NCI-H748 (cell line): ENCODE measurements around the gene GEMIN7.
A peak's percentile ranks its signal among the peaks of the same experiment; 100 is the strongest.

Experiments used
- DNase-seq: peaks from one replicate; lab custom pipeline; 2025; ENCODE audit not compliant: unreplicated experiment; lab: John Stamatoyannopoulos, UW

Gene GEMIN7

DNA sequence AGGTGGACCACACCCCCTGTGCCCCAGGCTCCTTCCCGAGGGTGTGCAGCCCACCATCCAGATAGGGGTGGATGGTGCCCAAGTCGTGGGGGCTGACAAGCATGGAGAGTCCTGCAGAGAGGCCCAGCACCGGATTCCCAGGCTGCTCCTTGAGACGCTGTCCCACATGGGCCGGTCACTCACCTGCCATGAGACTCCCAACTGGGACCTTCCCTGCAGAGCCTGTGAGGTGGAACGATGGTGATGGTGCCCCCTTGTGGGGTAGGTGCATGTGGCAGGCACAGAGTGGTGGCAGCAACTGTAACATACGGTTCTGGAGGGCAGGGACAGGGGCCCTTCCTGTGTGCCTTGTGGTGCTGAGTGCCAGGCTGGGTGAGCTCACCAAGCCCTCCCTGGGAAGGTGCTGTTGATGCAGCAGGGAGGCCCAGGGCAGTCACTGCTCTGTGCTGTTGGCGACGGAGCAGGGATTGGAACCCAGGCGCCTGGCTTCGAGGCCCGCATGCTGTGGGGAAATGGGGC is 47.0 kb downstream of the GEMIN7 start:
- DNase-seq = peak; percentile 68

- no peak for DNase-seq
Observed at GRCh38 chr19:45126654-45127053, 47.6 kb downstream of the GEMIN7 start.

DNA sequence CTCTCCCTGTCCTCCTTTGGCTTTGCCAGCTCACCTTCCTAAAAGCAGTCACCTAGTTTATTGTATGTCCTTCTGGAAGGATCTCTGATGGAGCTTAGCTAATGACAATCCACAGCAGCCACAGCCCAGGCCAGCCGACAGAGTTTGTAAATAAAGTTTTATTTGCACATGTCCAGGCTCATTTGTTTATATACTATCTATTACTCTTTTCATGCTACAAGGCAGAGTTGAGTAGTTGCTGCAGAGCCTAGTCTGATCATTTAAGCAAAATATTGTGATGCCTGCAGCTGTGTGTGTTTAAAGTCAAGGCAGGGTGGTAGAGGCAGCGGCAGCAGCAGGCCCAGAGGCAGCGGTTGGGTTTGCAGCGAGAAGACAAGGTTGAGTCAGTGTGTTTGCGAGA is 49.1 kb downstream of the GEMIN7 start:
- DNase-seq = no peak

GRCh38 chr19:45128806-45129205 is 49.7 kb downstream of the GEMIN7 start:
- DNase-seq = no peak

DNA sequence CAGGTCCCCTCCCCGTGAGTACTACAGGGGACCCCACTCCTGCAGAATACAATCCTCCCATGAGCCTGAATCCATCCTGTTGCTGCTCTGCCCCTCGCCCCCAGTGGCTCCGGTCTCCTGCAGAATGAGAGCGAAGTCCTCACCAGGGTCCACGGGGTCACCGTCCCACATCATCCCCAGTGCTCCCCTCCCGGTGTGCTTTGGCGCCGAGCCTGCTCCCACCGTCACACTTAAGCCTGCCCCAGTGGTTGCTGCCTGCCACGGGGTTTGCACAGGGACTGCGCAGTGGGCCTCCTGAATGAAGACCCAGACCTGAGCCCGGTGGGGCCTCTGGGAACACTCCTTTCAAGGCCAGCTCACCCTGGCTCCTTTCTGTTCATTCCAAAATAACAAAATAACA is 51.2 kb downstream of the GEMIN7 start:
- no peak for DNase-seq

DNA sequence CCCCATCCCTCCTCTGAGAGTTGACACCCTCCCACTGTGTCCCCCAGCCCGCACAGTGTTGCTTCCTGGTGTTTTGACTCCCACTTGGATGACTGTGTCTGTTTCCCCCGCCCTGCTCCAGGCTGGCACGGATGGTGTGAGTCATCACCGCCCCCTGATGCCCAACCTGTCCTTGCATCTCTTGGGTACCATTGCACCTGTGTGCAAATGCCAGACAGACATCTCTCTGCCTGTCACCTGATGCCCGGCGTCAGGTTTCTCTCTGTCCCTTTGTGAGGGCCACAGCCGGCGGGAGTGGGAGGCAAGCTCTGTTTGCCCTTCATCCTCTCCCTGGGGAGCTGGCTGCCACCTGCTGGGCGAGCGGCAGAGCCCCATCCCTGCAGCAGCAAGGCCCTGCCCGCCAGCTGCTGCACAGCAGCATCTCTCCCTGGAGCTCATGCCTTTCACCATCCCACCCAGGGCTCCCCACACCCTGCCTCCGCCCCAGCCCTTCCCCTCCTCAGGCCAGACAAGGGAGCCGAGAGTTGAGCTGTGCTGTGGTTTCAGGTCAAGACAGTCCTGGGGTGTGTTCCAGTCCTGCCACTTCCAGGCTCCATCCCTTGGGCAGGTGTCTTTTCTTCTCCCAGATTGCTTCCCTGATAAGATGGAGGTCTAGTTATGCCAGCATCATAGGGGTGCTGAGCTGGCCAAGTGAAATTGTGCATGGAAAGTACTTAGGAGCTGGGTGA is 52.0 kb downstream of the GEMIN7 start:
- DNase-seq = peak; percentile 99

GRCh38 chr19:45133661-45134060 is 54.6 kb downstream of the GEMIN7 start:
- DNase-seq = no peak

- DNase-seq = no peak
Observed at GRCh38 chr19:45135176-45135885, 56.3 kb downstream of the GEMIN7 start.

DNA sequence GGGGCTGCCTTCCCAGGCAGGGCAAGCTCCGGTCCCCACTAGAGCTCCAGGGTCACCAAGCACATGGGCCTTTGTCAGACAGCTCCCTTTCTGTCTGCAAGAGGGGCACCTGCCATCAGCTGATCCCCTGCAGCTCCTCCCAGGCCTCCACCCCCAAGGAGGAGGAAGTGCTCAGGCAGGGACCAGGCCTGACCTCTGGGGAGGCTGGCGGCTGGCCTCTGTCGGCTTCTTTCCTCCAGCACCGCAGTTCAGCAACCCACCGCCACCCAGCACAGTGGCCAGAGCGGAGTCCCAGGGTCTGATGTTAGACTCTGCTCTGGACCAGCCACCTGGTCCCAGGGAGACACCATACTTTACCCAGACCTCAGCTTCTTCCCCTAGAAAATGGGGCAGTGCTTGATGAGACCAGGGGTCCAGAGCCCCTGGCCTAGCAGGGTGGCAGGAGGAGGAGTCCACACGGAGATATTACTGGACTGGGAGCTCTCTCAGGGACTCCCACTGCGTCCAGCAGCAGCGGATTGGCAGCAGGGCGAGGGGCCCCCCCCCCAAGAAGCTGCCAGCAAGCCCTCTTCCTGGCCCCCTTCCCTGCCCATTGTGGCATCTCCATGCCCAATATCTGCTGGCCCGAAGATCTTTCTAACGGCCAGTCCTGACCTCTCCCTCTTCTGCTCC is 57.6 kb downstream of the GEMIN7 start:
- no peak for DNase-seq

DNA sequence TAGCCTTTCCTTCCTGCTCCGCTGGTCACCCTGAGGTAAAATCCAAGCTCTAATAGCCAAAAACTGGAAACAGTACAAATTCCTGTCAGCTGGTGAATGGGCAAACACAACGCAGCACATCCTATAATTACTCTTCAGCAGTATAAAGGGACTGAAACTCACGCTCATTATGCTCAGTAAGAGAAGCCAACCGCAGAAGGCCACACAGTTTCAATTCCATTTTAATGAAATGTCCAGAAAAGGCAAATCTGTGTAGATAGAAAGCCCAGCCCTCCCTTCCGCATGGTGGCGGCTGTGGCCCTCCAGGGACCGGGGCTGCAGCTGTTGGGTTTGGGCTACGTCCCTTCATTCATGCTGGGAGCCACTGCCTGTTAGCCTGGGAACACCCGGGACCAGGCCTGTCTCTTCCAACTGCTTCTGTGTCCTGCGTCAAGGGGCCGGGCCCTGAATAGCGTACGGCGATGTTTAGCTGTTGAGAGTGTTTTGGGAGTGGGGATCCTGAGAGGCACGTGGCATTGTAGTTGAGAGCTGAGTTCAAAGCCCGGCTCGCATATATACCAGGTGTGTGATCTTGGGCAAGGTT is 58.2 kb downstream of the GEMIN7 start:
- DNase-seq = no peak

DNA sequence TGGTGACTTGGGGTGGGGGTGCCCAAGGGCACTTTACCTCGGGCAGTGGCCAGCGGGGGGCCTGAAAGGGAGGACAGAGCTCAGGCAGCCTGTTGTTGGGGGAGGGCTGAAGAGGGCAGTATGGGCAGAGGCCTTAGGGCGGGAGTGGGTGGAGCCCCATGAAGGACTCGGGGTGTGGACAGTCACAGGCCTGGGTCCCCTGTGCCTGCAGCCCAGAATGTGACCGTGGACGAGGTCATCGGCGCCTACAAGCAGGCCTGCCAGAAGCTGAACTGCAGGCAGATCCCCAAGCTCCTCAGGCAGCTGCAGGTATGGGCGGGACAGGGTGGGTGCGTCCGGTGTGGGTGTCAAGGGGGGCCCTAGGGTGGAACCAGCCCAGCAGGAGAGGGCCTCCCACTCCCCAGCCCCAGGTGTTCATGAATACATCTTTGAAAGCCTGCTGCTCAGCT is 59.3 kb downstream of the GEMIN7 start:
- no peak for DNase-seq

DNA sequence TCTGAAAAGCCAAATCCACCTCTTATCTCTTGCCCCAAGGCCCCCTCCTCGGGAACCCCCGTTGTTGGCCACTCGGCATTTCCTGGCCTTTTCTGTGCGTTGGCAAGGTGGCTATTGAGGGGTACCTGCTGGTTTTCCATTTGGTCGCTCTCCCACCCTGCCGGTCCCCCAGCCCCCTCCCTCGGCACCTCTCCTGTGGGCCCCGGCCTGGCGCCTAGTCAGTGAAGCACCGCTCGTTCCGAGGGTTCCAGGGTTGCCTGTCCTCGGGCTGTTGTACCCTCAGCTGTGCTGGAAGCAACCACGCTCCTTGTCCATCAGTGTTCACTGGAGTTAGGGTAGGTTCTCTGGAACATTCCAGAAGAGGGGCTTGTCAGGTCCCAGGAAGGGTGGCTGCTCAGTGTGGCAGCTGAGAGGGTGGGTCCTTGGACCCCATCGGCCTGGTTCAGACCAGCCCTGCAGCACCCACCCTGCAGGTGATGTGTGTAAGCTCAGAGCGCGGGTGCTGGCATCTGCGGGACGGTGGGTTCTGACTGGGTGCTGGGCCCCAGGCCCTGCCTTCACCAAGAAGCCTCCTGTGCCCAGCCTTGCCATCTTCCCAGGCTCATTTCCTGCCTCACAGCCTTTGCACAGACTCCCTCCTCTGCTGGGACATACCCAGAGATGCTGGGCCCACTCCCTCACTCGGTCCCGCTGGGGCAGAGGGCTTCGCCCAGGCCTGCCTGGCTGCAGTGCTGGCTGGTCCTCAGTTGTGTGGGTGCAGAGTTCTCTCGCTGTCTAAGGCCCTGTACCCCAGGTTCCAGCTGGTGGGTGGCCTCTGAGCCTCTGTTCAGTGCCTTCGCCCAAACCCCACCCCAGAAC is 60.5 kb downstream of the GEMIN7 start:
- DNase-seq = no peak

DNA sequence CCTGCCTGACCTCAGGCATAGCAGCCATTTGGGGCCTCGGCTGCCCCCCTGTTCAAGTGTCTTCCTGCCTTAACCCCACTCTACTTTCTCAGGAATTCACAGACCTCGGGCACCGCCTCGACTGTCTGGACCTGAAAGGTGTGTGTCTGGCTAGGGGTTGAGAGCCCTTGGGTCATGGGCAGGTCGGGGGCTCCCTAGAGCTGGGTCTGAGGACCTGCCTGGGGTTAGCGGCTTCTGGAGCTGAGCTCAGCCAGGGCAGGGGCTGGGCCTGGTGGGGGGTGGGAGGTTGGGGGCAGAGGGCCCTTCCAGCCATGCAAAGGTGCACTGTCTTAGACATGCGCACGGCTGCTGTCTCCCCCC is 61.1 kb downstream of the GEMIN7 start:
- DNase-seq = no peak

DNA sequence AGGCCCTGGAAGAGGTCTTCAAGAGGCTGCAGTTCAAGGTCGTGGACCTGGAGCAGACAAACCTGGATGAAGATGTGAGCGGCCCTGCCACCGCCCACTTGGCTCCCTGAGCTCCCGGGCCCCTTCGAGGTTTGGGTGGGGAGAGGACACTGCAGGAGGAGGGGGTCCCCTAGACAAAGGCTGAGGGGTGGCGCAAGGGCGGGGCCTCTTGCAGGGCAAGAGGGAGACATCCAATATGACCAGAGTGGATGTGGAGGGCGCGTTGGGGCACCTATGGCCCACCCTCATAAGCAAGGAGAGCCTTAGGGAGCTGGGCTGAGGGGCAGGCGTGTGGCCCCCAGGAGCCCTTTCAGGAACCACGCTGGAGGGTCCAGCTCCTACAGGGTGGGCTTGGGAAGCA is 61.5 kb downstream of the GEMIN7 start:
- DNase-seq = no peak
